Left renal pelvis (tissue), 4 donors: ENCODE measurements around the gene CETN1. TPM values are rescaled to one million over a fixed set of nuclear protein-coding genes. Genes with fewer than 3 reads are reported as not detected.

Experiments used
- DNase-seq, 4 donors: peaks; one replicate each; pipeline ENCODE4 v3.0.0-alpha.2; 2013; ENCODE audit warnings: low read depth in 4 of 4, low spot score in 3 of 4
- polyA plus RNA-seq, 4 donors: library from polyadenylated mRNA; unstranded; fragments of 120-200 nt; gene quantifications; one replicate each; pipeline ENCODE4 v1.2.1, GENCODE V29; 2013; ENCODE audit not compliant: insufficient read length in 4 of 4

The CETN1 gene
- not detected for polyA plus RNA-seq

- DNase-seq, result no peak
Observed at GRCh38 chr18:580154-580553, at the start of gene CETN1. CETN1 (plus strand) TSS chr18:580380; CDS start chr18:580409, 29 bp downstream.

- DNase-seq, result no peak
Observed at GRCh38 chr18:532018-532417, 48.2 kb upstream of the CETN1 start.

- no peak for DNase-seq
Observed at GRCh38 chr18:532632-533031, 47.5 kb upstream of the CETN1 start.

GRCh38 chr18:533995-534601 lies 46.1 kb upstream of the CETN1 start:
- DNase-seq, result no peak

- no peak for DNase-seq
Observed at GRCh38 chr18:543447-544078, 36.6 kb upstream of the CETN1 start.

GRCh38 chr18:549967-550366 lies 30.2 kb upstream of the CETN1 start:
- no peak for DNase-seq

- DNase-seq, result no peak
Observed at GRCh38 chr18:551404-552061, 28.6 kb upstream of the CETN1 start.

- DNase-seq, result no peak
Observed at GRCh38 chr18:555705-556457, 24.3 kb upstream of the CETN1 start.

- DNase-seq, result no peak
Observed at GRCh38 chr18:564708-565561, 15.2 kb upstream of the CETN1 start.

GRCh38 chr18:565562-566061 lies 14.6 kb upstream of the CETN1 start:
- no peak for DNase-seq

- DNase-seq, result no peak
Observed at GRCh38 chr18:567122-567521, 13.1 kb upstream of the CETN1 start.

GRCh38 chr18:568731-569130 lies 11.4 kb upstream of the CETN1 start:
- DNase-seq, result no peak

GRCh38 chr18:570256-570655 lies 9.9 kb upstream of the CETN1 start:
- DNase-seq, result no peak

- DNase-seq, result no peak
Observed at GRCh38 chr18:570697-571096, 9.5 kb upstream of the CETN1 start.

- DNase-seq, result no peak
Observed at GRCh38 chr18:572091-572830, 7.9 kb upstream of the CETN1 start.

GRCh38 chr18:572831-573289 lies 7.3 kb upstream of the CETN1 start:
- DNase-seq, result no peak

- no peak for DNase-seq
Observed at GRCh38 chr18:573385-573784, 6.8 kb upstream of the CETN1 start.

GRCh38 chr18:574149-574860 lies 5.9 kb upstream of the CETN1 start:
- no peak for DNase-seq
